ENCODE data around the gene FGFR4.

Gene FGFR4

DNA sequence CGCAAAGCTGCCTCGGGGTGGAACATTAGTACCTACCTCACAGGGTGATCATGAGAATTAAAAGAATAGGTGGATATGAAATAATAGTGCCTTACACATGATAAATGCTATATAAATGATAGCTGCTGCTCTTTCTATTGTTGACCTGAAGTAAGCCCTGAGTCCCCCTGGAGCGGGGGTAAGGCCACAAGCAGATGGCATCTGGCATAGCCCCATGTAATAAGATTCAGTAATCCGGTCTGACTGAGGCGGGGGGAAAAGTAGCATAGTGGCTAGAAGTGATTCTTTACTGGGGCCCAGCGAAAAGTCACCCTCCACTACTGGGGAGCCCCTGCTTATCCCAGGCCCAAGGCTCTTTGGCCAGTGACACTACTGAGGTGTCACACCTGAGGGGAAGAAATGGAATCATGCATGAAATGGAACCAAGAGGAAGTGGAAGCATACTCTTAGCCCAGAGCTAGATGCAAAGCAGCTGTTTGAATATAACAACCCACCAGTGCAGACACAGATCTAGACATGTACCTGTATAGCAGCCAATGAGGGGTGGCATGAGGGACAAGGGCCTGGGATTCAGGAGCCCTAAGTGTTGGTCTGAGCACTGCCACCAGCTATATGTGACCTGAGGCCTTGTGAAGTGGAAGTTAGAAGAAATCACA is 16.1 kb upstream of the FGFR4 start:
- no peak for TF ChIP-seq CTCF (IDR thresholded peaks at IDR 0.05; ENCODE audit: borderline replicate concordance, extremely low read depth, low read length, poor library complexity, severe bottlenecking)
- TF ChIP-seq EZH2 (IDR thresholded peaks at IDR 0.05; ENCODE audit: borderline replicate concordance, low read depth, low read length, severe bottlenecking): no peak
- Histone ChIP-seq H3K4me3 (ENCODE audit: low read depth in 1 of 2, low read length in 2 of 2) (no peak overlapping the region), H3K27me3 (ENCODE audit: insufficient read depth, low read length, poor library complexity) (no peaks in the 10 kb centered on the region)

DNA sequence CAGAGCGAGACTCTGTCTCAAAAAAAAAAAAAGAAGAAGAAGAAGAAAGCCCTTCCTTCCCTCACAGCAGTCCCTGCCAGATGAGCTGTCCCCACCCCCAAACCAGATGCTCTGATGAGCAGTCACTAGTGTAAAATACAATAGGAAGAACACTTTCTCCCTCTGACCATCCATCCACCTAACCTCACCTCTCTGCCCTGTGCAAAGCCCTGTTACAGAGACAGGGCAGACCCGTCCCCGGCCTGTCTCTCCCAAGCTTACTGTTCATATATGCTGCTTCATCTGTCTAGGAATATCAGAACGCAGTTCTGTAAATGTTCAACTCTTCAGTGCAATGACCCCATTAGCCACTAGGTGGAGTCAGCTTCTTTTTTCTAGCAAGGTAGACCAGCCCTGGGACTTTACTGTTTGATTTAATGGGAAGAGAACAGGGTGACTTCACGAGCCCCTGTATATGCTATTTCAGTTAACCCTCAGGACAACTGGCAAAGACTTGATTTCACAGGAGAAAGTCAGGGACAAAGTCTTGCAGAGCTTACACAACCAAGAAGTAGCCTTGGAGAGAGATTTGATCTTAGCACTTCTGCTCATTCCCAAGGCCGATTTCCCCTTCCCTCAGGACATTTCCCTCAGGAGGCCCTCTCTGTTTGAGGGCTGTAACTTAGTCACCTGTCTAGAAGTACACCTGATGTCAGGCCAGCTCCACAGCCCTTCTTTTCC is 14.9 kb upstream of the FGFR4 start:
- H3K27me3 ChIP-seq (ENCODE audit: insufficient read depth, low read length, poor library complexity): no peaks in the 10 kb centered on the region
- no peak overlapping the region for H3K4me3 ChIP-seq (ENCODE audit: low read depth in 1 of 2, low read length in 2 of 2)
- peak; percentile 90 for ATAC-seq (ENCODE audit: insufficient read depth, low read depth)
- H2AFZ ChIP-seq (ENCODE audit: low read depth, low read length): no peak overlapping the region
- no peaks in the 10 kb centered on the region for H3K4me1 ChIP-seq (ENCODE audit: insufficient read depth, low read length)
- TF ChIP-seq EZH2 (IDR thresholded peaks at IDR 0.05; ENCODE audit: borderline replicate concordance, low read depth, low read length, severe bottlenecking) (no peak), CTCF (IDR thresholded peaks at IDR 0.05; ENCODE audit: borderline replicate concordance, extremely low read depth, low read length, poor library complexity, severe bottlenecking) (peak; percentile 95)
- 0 out of 2 replicates have a peak, but pooled peaks cover 4% of the 10 kb centered on the region for H4K20me1 ChIP-seq (ENCODE audit: insufficient read depth, low read length)
- no peaks in the 10 kb centered on the region for H3K9me3 ChIP-seq (ENCODE audit: insufficient read depth, low read length, severe bottlenecking)
- no peak overlapping the region for H3K4me2 ChIP-seq (ENCODE audit: insufficient read depth, low read length)
- H3K27ac ChIP-seq (ENCODE audit: low read length): no peak overlapping the region
- no peaks in the 10 kb centered on the region for H3K79me2 ChIP-seq (ENCODE audit: insufficient read depth, low read length)
- H3K9ac ChIP-seq (ENCODE audit: low read depth, low read length): no peak overlapping the region
- peak; percentile 74 for DNase-seq
- peaks cover 15% of the 10 kb centered on the region; the same call in 1 of the 2 replicates for H3K36me3 ChIP-seq (ENCODE audit: insufficient read depth, low read length)

More for the DNA sequence above, 16.1 kb upstream of the FGFR4 start:
- Histone ChIP-seq H3K79me2 (ENCODE audit: insufficient read depth, low read length) (no peaks in the 10 kb centered on the region), H3K4me2 (ENCODE audit: insufficient read depth, low read length) (no peak overlapping the region), H3K36me3 (ENCODE audit: insufficient read depth, low read length) (peaks cover 23% of the 10 kb centered on the region), H3K9ac (ENCODE audit: low read depth, low read length) (no peak overlapping the region), H3K27ac (ENCODE audit: low read length) (no peak overlapping the region), H2AFZ (ENCODE audit: low read depth, low read length) (no peak overlapping the region), H3K9me3 (ENCODE audit: insufficient read depth, low read length, severe bottlenecking) (no peaks in the 10 kb centered on the region), H4K20me1 (ENCODE audit: insufficient read depth, low read length) (peaks cover 5% of the 10 kb centered on the region; the same call in 1 of the 2 replicates), H3K4me1 (ENCODE audit: insufficient read depth, low read length) (no peaks in the 10 kb centered on the region)
- DNase-seq: no peak
- ATAC-seq (ENCODE audit: insufficient read depth, low read depth): no peak

- Histone ChIP-seq H3K4me3 (ENCODE audit: low read depth in 1 of 2, low read length in 2 of 2) (no peak overlapping the region), H3K4me1 (ENCODE audit: insufficient read depth, low read length) (no peaks in the 10 kb centered on the region), H2AFZ (ENCODE audit: low read depth, low read length) (no peak overlapping the region), H3K9me3 (ENCODE audit: insufficient read depth, low read length, severe bottlenecking) (no peaks in the 10 kb centered on the region), H3K9ac (ENCODE audit: low read depth, low read length) (no peak overlapping the region), H3K4me2 (ENCODE audit: insufficient read depth, low read length) (no peak overlapping the region), H3K36me3 (ENCODE audit: insufficient read depth, low read length) (peaks cover 8% of the 10 kb centered on the region; the same call in 1 of the 2 replicates), H4K20me1 (ENCODE audit: insufficient read depth, low read length) (no peaks in the 10 kb centered on the region), H3K79me2 (ENCODE audit: insufficient read depth, low read length) (no peaks in the 10 kb centered on the region), H3K27me3 (ENCODE audit: insufficient read depth, low read length, poor library complexity) (no peaks in the 10 kb centered on the region), H3K27ac (ENCODE audit: low read length) (no peak overlapping the region)
- DNase-seq (no peak), ATAC-seq (ENCODE audit: insufficient read depth, low read depth) (no peak)
- no peak for TF ChIP-seq CTCF (IDR thresholded peaks at IDR 0.05; ENCODE audit: borderline replicate concordance, extremely low read depth, low read length, poor library complexity, severe bottlenecking)
- no peak for TF ChIP-seq EZH2 (IDR thresholded peaks at IDR 0.05; ENCODE audit: borderline replicate concordance, low read depth, low read length, severe bottlenecking)
Measured at GRCh38 chr5:177077335-177077734, 9.4 kb upstream of the FGFR4 start.
